Suppressor macrophage treated with lipopolysaccharide for 1 hour (primary cell): Measurements from ENCODE around the gene RAB11B.
"Not testable (repeated sequence)": the region's sequence is repeated elsewhere in the genome, so short reads cannot be mapped to it uniquely, and the experiment has no call there.

Source experiments
- DNase-seq, 3 donors: peaks; one replicate each; pipeline ENCODE4 v3.0.0-alpha.2; 2020 to 2022

RAB11B gene

DNA sequence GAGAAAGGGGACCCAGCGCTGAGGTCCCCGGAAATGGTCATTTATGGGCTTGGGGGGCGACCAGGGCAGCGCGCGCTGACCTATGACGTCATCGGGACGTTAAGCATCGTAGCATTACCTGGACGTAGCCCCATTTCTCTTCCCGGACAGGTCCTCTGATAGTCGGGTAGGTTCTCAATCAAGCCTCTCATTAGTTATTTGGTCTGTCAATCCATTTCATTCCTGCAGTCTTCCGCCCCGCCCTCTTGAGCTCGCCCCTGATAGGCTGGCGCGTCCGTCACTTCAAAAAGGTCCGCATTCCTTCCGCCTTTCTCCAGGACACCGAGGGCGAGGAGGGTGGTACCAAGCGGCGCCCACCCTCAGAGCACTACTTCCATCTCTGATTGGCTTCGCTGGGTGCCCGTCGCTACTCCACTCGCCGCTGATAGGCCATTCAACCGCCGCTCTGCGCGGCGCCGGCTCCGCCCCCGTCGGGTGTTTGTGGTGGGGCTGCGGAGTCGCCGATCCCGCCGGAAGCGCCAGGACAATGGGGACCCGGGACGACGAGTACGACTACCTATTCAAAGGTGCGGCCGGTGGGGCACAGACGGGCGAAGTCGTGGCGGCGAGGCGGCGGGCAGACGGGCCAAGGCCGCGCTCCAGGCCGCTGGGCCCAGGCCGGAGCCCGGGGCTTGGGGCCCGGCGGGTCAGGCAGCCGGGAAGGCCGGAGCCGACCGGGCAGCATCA, at the start of gene RAB11B:
TSS of gene RAB11B (plus strand) at position 470 of the 726 bp plus-strand sequence. CDS start at position 527, 57 bp downstream.
- peak; percentile 98 to 100 (median 99) for DNase-seq

DNA sequence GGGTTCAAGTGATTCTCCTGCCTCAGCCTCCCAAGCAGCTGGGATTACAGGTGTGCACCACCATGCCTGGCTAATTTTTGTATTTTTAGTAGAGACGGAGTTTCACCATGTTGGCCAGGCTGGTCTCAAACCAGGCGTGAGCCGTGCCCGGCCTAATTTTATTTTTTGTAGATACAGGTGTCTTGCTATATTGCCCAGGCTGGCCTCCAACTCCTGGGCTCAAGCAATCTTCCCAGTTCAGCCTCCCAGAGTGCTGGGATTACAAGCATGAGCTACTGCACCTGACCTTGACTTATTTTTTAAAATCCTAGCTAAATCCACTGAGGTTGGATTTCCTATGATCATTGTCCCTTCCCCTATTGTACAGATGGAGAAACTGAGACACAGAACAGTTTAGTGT, 48.7 kb upstream of the RAB11B start:
- DNase-seq, result not testable (repeated sequence)

DNA sequence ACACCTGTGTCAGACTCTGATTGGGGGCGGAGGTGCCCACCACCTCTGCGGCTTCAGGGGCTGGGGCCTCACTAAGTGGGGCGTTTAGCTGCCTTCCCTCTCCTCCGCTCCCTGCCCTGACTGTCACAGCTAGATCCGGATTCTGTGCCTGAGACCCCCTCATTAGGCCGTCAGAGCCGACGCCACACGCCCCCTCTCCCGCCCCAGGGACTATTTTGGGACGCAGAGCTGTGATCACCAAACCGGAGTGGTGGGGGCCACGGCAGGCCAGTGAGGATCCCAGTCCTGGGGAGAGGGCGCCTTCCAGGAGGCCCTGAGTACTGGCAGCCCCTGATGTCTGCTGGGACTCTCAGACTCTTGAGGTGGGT, 47.9 kb upstream of the RAB11B start:
- no peak for DNase-seq

DNA sequence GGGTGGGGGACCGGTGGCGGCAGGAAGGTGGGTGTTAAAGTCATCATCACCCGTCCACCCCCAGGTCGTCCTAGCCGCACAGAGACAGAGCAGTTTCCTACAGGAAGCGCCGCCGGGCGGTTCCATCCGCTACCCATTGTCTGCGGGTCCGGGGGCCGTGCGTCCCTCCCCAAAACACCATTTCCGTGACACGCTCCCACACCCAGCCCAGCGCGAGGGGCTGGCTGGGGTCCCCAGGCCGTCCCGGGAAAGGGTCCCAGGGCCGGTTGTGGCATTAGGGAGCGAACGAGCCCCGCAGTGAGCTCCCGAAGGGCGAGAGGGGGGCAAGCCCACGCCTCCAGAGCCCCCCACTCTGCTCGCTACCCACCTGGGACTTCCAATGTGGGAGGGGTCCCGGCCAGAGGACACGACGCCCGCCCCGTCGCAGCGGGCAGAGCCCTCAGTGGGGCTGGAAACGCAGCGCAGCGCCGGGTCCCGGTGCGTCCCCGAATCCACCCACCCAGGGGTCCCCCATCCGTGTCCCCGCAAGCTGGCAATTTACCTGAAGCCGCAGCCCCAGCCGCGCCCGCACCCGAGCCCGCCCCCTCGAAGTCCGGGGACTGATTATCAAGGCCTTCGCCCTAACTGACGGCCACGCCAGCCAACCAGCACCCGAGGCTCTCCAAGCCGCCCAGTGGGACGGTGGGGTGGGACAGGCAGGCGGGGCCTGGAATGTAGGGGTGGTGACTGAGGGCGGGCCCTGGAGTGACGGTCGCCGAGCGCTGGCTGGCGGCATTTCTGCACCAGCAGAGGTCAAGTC, 47.3 kb upstream of the RAB11B start, which contains the start of gene KANK3:
TSS of gene KANK3 (minus strand) at position 579 of the 799 bp plus-strand sequence. CDS start 5,434 bp downstream, outside the sequence.
- peak; percentile 95 to 98 (median 96) for DNase-seq

DNA sequence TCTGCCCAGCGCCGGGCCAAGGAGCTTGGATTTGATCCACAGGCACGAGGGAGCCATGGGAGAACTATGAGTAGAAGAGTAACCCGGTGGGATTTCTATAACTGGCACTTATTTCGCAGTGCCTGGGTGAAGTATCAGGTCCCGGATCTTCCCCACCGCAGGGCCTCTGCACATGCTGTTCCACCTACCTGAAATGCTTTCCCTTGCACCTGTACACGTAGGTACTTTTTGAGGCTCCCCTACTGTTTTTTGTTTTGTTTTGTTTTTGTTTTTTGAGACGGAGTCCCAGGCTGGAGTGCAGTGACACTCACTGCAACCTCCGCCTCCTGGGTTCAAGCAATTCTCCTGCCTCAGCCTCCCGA, 46.7 kb upstream of the RAB11B start:
- no peak for DNase-seq

DNA sequence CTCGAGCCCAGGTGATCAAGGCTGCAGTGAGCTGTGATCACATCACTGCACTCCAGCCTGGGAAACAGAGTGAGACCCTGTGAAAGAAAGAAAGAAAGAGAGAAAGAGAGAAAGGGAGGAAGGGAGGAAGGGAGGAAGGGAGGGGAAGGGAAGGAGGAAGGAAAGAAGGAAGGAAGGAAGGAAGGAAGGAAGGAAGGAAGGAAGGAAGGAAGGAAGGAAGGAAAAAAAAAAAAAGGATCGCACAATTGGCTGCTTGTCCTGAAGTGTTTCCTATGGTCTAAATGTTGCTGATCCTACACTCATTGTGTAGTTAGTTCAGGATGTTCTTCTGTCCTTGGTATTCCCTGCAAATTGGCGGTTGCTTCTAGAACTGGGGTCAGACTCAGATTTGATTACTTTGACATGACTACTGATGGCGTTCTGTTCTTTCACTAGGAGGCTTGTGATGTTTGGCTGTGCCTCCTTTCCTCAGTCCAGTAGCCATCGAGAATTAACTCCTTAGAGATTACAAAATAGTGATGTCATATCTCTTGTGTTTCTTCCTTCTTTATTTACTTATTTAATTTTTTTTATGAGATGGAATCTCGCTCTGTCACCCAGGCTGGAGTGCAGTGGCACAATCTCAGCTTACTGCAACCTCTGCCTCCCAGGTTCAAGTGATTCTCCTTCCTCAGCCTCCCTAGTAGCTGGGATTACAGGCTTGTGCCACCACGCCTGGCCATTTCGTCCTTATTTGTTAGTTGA, 40.4 kb upstream of the RAB11B start:
- DNase-seq, result not testable (repeated sequence)

DNA sequence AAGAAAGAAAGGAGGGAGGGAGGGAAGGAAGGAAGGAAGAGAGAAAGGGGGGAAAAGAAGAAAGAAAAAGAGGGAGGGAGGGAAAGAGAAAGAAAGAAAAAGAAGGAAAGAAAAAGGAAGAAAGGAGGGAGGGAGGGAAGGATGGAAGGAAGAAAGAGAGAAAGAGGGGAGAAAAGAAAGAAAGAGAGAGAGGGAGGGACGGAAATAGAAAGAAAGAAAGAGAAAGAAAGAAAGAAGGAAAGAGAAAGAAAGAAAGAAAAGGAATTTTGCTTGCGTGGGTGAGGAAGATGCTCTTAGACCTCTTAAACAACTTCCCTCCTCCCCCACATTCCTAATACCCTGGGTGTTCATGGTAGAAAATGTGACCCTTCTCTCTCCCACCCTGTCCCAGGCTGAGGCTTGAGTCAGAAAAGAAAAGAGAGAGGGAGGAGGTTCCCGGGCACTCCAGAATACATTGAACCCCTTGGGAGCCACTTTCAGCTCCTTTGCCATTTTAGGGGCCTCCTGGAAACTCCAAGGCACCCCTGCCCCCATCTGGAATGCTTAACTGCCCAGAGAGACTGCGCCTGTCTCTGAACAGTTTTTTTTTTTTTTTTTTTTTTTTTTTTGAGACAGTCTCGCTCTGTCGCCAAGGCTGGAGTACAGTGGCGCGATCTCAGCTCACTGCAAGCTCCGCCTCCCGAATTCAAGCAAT, 37.9 kb upstream of the RAB11B start:
- DNase-seq, result peak; percentile 65 to 71 (median 68)

DNA sequence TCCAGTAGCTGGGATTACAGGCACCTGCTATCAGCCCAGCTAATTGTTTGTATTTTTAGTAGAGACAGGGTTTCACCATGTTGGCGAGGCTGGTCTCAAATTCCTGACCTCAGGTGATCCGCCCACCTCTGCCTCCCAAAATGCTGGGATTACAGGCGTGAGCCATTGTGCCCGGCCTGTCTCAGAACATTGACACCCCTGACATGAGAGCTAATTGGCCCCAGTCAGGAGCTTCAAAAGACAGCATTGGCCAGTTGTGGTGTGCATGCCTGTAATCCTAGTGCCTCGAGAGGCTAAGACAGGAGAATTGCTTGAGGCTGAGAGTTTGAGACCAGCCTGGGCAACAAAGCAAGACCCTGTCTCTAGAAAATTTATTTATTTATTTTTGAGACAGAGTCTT, 37.3 kb upstream of the RAB11B start:
- DNase-seq, result not testable (repeated sequence)

DNA sequence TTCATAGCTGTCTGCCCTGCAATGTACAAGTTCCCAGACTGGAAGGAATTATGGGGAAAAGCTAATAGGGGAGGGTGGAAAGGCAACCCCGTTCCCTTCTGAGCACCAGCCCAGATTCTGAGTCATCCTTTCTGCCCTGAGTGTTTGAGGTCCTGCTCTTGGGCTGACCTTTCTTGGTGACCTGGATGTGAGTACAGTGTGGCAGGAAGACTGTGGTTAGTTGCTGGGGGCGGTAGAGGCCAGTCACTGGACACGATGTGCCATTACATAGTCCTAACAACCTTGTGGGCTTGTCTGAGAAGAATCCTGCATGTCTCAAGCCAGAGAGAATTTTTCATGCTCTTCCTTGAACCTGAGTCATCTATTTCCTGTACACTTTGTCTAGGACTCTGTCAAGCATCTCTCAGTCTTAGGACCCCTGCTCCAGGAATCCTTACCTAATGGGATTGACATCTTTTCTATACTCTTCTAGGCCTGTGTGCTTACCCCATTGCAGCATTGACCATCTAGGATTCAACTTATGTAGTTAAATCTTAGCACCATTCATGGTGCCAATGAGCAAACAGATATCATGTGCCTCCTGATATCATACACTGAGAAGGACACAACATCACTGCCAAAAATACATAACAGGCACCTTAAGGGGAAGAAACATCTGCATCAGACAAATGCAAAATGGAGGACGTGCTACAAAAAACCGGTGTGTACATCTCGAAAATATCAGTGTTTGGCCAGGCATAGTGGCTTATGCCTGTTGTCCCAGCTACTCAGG, 34.3 kb upstream of the RAB11B start:
- peak; percentile 93 to 98 (median 95) for DNase-seq

DNA sequence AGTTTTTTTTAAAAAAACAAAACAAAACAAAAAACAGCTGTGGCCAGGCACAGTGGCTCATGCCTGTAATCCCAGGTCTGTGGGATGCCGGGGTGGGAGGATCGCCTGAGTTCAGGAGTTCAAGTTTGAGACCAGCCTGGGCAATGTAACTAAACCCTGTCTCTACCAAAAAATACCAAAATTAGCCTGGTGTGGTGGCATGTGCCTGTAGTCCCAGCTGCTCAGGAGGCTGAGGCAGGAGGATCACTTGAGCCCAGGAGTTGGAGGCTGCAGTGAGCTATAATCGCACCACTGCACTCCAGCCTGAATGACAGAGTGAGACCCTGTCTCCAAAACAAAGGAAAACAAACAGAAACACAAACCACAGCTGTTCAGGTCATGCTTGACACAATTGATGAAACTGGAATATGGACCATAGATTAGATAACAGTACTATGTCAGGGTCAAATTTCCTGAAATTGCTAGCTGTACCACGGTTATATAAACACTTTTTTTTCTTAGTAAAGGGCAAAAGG, 33.1 kb upstream of the RAB11B start:
- no peak for DNase-seq

DNA sequence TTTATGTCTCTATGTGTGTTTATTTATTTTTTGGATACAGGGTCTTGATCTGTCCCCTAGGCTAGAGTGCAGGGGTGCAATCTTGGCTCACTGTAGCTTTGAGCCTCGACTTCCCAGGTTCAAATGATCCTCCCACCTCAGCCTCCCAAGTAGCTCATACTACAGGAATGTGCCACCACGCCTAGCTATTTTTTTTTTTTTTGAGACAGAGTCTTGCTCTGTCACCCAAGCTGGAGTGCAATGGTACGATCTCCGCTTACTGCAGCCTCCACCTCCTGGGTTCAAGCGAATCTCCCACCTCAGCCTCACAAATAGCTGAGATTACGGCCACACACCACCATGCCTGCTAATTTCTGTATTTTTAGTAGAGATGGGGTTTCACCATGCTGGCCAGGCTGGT, 31.2 kb upstream of the RAB11B start:
- DNase-seq, result no peak

DNA sequence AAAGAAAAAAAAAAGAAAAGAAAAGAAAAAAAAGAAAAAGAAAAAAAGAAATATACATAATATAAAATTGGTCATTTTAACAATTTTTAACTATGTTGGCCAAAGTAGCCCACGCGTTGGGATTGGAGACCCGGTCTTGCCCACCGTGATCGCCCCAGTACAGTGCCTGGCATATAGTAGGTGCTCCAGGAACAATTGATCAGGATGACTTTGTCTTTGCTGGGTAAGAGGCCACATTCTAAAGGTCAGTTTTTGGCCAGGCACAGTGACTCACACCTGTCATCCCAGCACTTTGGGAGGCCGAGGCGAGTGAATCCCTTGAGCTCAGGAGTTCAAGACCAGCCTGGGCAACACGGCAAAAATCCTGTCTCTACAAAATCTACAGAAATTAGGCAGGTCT, 30.0 kb upstream of the RAB11B start:
- no peak for DNase-seq

DNA sequence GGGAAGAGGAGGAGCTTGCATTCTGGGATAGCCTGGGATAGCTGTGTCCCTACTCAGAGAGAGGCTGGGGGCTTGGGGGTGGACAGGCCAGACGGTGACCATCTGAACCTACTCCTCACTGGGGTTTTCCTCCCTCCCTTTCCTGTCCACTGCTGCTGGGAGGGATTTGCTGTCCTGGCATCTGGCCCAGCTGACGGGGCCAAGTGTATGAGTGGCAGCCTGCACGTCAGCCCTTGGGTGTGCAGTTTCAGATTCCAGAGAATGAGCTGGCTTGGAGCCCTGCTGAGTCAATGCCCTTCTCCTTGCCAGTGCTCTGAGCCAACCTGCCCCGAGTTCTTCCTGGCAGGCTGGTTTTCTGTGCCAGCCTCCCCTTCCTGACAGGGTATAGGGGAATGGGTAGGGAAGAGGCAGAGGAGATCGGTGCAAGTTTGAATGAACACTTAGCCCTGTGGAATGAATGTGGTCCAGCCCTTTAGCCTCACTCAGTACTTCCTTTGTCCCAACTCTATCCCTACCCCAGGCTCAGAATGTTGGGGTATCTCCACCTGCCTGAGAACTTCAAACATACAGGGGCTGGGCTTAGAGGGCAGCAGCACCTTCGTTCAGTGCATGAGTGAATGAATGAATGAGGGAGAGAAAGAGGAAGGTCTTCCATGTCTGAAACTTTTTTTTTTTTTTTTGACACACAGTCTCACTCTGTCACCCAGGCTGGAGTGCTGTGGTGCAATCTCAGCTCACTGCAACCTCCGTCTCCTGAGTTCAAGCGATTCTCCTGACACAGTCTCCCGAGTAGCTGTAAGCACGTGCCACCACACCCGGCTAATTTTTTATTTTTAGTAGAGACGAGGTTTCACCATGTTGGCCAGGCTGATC, 28.0 kb upstream of the RAB11B start:
- peak; percentile 97 to 99 (median 97) for DNase-seq

DNA sequence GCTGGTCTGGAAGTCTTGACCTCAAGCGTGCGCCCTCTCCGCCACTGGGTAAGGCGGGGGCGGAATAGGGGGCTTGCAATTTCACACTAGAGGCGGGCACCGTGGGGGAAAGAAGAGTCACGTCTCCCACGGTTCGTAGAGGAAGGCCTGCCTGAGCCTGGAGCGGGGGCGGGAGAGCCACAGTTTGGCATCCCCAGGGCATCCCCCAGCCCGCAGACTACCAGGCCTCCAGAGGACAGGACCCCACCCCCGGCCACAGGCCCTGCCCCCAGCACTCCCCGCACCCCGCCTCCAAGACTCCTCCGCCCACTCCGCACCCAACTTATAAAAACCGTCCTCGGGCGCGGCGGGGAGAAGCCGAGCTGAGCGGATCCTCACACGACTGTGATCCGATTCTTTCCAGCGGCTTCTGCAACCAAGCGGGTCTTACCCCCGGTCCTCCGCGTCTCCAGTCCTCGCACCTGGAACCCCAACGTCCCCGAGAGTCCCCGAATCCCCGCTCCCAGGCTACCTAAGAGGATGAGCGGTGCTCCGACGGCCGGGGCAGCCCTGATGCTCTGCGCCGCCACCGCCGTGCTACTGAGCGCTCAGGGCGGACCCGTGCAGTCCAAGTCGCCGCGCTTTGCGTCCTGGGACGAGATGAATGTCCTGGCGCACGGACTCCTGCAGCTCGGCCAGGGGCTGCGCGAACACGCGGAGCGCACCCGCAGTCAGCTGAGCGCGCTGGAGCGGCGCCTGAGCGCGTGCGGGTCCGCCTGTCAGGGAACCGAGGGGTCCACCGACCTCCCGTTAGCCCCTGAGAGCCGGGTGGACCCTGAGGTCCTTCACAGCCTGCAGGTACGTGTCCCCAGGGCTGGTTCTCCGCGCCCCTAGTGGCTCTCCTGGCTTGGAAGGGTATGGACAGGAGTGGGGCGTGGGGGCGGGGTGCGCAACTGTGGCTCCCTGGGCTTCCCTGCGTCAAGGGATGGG, 26.1 kb upstream of the RAB11B start, which contains the start of gene ANGPTL4:
TSS of gene ANGPTL4 (plus strand) at position 353 of the 969 bp plus-strand sequence. CDS start at position 520, 167 bp downstream.
- DNase-seq, result peak; percentile 91 to 95 (median 92)

DNA sequence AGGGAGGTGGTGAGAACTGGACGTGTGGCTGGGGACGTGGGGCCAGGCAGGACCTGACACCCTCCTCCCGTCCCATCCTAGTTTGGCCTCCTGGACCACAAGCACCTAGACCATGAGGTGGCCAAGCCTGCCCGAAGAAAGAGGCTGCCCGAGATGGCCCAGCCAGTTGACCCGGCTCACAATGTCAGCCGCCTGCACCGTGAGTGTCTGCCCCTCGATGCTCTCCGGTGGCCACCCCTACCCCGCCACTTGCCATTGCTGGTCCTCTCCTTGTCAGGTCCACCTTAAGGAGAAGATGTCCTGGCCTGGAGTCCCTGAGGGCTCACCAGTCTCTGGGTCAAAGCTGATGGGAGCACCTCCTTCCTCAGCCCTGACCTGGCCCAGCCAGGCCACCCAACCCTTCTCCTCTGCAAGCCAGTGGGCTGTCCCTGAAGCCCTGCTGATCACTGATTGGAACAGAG, 24.0 kb upstream of the RAB11B start:
- DNase-seq, result no peak

DNA sequence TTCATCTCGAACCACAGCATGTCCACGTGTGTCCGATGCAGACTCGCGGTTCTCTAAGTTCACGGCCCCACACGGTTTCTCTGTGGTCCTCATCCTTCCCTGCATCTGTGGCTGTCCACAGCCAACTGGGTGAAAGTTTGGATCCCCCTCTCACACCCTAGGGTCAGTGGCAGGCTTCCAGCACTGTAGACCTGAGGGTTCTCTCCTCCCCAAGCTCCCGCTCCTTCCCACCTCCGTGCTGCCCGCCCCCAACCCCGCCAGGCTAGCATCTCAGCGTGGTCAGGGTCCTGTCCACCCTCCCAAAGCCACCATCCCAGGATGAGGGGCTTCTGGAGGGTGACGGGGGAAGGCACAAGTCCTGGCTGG, 23.2 kb upstream of the RAB11B start:
- no peak for DNase-seq

DNA sequence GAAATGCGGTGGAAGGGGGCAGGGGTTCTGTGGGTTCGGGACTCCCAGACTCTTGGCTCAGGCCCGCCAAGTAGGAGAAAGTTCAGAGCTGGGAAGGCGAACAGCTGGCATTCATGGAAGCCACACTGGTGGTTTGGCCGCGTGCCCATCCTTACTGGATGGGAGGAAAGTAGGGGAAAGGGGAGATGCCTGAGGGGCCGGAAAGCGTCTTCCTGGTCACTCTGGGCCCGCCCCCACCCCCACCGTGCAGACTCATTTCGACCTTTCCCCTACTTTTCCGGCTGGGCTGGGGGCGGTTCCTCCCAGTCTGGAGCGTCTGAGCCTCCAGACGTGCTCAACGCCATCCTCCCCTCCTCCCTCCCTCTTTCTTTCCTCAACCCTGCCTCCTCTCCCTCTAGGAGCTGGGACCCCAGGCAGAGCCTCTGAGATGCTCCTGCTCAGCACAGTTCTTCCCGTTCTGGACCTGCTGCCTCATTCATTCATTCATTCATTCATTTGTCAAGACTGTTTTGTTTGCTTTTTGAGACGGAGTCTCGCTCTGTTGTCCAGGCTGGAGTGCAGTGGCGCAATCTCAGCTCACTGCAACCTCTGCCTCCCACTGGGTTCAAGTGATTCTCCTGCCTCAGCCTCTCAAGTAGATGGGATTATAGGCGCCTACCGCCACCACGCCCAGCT, 22.7 kb upstream of the RAB11B start:
- peak; percentile 43 to 77 (median 65) for DNase-seq

DNA sequence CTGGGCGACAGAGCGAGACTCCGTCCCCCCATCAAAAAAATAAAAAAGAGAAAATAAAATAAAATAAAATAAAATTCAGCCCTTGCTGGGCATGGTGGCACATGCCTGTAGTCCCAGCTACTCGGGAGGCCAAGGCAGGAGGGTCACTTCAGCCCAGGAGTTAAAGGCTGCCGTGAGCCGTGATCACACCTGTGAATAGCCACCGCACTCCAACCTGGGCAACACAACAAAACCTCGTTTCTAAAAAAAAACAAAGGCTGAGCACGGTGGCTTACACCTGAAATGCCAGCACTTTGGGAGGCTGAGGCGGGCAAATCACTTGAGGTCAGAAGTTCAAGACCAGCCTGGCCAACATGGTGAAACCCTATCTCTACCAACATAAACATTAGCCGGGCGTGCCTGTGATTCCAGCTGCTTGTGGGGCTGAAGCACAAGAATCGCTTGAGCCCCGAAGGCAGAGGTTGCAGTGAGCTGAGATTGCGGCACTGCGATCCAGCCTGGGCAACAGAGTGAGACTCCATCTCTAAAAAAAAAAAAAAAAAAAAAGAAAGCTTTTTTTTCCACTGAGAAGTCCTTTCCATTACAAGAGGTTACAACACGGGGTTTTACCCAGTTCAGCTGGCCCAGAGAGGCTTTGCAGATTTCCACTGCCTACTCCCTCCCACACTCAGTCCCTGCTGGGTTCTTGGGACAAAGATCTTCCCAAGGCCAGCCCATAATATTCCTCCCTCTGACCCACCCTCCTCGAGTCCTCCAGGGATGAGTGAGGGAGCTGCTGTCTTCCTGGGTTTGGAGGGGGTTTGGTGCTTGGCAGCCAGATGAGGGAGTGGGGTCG, 19.8 kb upstream of the RAB11B start:
- DNase-seq, result peak; percentile 56 to 75 (median 71)
